ENCODE data around the gene LRRC17. TPM values are rescaled to one million over a fixed set of nuclear protein-coding genes. Genes with fewer than 3 reads are reported as not detected.

Gene LRRC17
- total and polyA plus RNA-seq, 10 of the 15 experiments (the other 5 are each of a cell fraction or from before 2014, with no cell fraction given), result 0.06 to 0.31 (median 0.10) TPM; not detected in 5

DNA sequence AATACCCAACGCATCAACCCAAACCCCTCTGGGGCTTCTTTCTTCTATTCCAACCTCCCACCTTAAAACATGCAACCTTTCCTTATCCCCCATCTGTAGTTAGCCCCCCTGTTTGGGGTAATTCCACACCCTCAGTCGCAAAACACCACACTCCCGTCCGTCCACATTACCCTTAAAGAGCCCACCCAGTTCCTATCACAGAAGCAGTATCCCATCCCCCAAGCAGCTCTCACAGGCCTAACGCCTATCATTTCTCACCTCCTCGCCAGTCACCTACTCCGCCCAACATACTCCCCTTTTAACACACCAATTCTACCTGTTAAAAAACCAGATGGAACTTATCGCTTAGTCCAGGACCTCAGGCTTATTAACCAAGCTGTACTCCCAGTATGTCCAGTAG is 63.7 kb downstream of the LRRC17 start:
- 51% methylated on average over 8 of the region's 8 CpGs for WGBS (ENCODE audit: insufficient coverage, insufficient replicate concordance, low lambda C conversion rate, missing lambda C conversion rate)
- Histone ChIP-seq H3K9me3 (replicated peaks; ENCODE audit: control insufficient read depth, insufficient read depth, low read length) (no peaks in the 10 kb centered on the region), H3K4me3 (no peak overlapping the region), H3K4me2 (ENCODE audit: control insufficient read depth, insufficient read depth) (no peak overlapping the region), H2AFZ (ENCODE audit: control insufficient read depth, low read depth, low read length) (no peak overlapping the region), H3K79me2 (ENCODE audit: control insufficient read depth, insufficient read depth, low read length) (no peaks in the 10 kb centered on the region), H3K4me1 (ENCODE audit: control insufficient read depth, insufficient read depth, low read length) (no peaks in the 10 kb centered on the region), H3K9ac (ENCODE audit: control insufficient read depth, insufficient read depth, low read length) (no peak overlapping the region), H3K27ac (ENCODE audit: control insufficient read depth, insufficient read depth) (no peak overlapping the region), H3K36me3 (ENCODE audit: control insufficient read depth in 2 of 2, insufficient read depth in 2 of 2, low read length in 1 of 2) (no peaks in the 10 kb centered on the region), H4K20me1 (ENCODE audit: control insufficient read depth, insufficient read depth) (no peaks in the 10 kb centered on the region), H3K27me3 (replicated peaks in 1 of 2; ENCODE audit: control insufficient read depth in 2 of 2, insufficient read depth in 2 of 2, low read length in 1 of 2) (no peaks in the 10 kb centered on the region)
- TF ChIP-seq KLF5 (IDR thresholded peaks at IDR 0.05; ENCODE audit: partially characterized antibody) (no peak), TCF3 (IDR thresholded peaks at IDR 0.05; ENCODE audit: borderline replicate concordance, insufficient read depth, low read depth, low read length) (no peak), CREB1 (IDR thresholded peaks at IDR 0.05; ENCODE audit: low read depth) (no peak), TAF1 (IDR thresholded peaks at IDR 0.05; ENCODE audit: borderline replicate concordance, low read depth, low read length) (no peak), FOXM1 (IDR thresholded peaks at IDR 0.05; ENCODE audit: low read depth, low read length) (no peak), YBX1 (IDR thresholded peaks at IDR 0.05) (no peak), BHLHE40 (IDR thresholded peaks at IDR 0.05; ENCODE audit: borderline replicate concordance in 1 of 2, low read depth in 2 of 2, low read length in 1 of 2) (no peak), BRCA1 (IDR thresholded peaks at IDR 0.05; ENCODE audit: low read depth, low read length) (no peak), SPI1 (IDR thresholded peaks at IDR 0.05; ENCODE audit: borderline replicate concordance, insufficient read depth, low read depth, low read length) (no peak), EZH2 (IDR thresholded peaks at IDR 0.05; ENCODE audit: borderline replicate concordance, control insufficient read depth, low read depth, low read length) (no peak), NFYB (IDR thresholded peaks at IDR 0.05; ENCODE audit: insufficient read depth, low read depth, low read length) (no peak)
- TF ChIP-seq, protein P1, sequence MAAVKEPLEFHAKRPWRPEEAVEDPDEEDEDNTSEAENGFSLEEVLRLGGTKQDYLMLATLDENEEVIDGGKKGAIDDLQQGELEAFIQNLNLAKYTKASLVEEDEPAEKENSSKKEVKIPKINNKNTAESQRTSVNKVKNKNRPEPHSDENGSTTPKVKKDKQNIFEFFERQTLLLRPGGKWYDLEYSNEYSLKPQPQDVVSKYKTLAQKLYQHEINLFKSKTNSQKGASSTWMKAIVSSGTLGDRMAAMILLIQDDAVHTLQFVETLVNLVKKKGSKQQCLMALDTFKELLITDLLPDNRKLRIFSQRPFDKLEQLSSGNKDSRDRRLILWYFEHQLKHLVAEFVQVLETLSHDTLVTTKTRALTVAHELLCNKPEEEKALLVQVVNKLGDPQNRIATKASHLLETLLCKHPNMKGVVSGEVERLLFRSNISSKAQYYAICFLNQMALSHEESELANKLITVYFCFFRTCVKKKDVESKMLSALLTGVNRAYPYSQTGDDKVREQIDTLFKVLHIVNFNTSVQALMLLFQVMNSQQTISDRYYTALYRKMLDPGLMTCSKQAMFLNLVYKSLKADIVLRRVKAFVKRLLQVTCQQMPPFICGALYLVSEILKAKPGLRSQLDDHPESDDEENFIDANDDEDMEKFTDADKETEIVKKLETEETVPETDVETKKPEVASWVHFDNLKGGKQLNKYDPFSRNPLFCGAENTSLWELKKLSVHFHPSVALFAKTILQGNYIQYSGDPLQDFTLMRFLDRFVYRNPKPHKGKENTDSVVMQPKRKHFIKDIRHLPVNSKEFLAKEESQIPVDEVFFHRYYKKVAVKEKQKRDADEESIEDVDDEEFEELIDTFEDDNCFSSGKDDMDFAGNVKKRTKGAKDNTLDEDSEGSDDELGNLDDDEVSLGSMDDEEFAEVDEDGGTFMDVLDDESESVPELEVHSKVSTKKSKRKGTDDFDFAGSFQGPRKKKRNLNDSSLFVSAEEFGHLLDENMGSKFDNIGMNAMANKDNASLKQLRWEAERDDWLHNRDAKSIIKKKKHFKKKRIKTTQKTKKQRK (IDR thresholded peaks at IDR 0.05; ENCODE audit: low read depth, low read length), result no peak
- TF ChIP-seq, protein P2, sequence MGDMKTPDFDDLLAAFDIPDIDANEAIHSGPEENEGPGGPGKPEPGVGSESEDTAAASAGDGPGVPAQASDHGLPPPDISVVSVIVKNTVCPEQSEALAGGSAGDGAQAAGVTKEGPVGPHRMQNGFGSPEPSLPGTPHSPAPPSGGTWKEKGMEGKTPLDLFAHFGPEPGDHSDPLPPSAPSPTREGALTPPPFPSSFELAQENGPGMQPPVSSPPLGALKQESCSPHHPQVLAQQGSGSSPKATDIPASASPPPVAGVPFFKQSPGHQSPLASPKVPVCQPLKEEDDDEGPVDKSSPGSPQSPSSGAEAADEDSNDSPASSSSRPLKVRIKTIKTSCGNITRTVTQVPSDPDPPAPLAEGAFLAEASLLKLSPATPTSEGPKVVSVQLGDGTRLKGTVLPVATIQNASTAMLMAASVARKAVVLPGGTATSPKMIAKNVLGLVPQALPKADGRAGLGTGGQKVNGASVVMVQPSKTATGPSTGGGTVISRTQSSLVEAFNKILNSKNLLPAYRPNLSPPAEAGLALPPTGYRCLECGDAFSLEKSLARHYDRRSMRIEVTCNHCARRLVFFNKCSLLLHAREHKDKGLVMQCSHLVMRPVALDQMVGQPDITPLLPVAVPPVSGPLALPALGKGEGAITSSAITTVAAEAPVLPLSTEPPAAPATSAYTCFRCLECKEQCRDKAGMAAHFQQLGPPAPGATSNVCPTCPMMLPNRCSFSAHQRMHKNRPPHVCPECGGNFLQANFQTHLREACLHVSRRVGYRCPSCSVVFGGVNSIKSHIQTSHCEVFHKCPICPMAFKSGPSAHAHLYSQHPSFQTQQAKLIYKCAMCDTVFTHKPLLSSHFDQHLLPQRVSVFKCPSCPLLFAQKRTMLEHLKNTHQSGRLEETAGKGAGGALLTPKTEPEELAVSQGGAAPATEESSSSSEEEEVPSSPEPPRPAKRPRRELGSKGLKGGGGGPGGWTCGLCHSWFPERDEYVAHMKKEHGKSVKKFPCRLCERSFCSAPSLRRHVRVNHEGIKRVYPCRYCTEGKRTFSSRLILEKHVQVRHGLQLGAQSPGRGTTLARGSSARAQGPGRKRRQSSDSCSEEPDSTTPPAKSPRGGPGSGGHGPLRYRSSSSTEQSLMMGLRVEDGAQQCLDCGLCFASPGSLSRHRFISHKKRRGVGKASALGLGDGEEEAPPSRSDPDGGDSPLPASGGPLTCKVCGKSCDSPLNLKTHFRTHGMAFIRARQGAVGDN (IDR thresholded peaks at IDR 0.05), result no peak
- ChIA-PET POLR2A (no interaction called here), SMC1A (ENCODE audit: uncharacterized antibody, unreplicated experiment) (no interaction called here), CTCF (no interaction called here), RAD21 (ENCODE audit: unreplicated experiment) (no interaction called here)
- intact Hi-C loops (cut with micrococcal nuclease; ENCODE audit: unreplicated experiment), result no loop called here
- FAIRE-seq (no peak), DNase-seq (ENCODE audit: low read depth, low spot score) (no peak), ATAC-seq (no peak)
- no TSS peak for BruUV-seq (replicated peaks)
- in situ Hi-C loops (cut with MboI), result no loop called here

Data from GM12878 (cell line).